Measurements from ENCODE around the gene GSTM4.
"Not testable (repeated sequence)": the region's sequence is repeated elsewhere in the genome, so short reads cannot be mapped to it uniquely, and the experiment has no call there.

GSTM4 gene

DNA sequence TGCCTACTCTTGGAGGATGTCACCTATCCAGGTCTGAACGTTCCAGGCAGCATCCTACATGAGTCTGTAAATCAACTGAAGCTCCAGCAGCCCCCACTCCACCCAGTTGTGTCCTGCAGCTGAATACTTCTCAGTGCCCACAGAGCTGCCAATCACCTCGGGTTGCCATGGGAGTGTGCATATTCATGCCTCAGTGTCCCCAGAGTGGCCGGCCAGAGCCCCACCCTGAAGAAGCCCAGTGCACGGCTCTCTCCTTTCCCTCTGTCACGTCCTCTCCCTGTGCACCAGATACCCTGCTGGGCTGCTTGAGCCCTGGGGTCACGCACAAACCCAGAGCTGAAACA lies 16.1 kb upstream of the GSTM4 start:
- DNase-seq = no peak

DNA sequence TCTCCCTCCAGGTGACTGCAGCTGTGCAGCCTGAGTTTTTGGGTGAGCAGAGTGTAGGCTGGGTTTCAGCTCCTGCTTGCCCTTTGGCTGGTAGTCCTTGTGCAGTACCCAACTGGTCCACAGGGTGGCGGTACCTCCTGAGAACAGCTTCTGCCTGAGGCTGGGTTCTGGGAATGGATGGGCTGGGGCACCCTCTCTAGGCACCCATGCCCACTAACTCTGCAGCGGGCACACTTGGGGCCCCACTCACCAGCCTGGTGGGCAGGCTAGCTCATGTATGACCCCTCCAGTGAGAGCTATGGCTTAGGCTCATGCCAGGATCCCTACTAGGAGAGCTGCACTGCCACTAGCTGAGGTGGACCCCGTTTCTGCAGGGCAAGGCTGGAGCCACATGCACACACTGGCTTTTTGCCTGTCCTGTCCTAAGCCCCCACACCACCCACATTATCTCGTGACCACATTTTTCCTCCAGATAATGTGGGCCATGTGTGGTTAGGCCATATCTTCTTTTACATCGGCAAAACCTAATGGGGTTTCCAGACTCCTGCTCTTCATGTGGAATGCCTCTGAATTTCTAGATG lies 15.5 kb upstream of the GSTM4 start:
- DNase-seq = peak; percentile 87

DNA sequence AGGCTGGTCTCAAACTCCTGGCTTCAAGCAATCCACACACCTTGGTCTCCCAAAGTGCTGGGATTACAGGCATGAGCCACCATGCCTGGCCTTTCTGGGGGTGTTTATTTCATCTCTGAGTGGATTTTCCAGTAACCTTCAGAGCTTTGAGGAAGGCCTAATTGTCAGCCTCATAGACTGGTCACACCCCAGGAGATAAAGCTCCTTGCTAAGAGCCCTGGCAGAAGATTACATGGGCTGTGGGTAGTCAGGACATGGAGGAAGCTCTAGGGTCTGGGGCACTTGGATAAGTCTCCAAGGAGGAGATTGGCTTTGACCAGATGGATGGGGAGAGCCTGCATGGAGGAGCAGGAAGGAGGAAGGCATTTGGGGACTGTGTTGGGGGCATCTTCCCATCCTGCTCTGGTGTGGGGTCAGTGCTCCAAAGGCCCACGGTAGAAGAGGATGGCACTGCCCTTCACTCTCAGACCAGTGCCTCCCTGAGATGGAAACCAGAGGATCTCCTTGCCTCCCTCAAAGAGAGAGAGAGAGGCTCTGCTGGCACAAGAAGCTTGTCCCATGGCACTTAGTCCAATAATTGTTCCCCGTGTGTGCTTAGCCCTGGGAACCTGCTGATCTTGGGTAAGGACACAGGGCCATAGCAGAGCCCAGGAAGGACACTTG lies 14.7 kb upstream of the GSTM4 start:
- DNase-seq = no peak

DNA sequence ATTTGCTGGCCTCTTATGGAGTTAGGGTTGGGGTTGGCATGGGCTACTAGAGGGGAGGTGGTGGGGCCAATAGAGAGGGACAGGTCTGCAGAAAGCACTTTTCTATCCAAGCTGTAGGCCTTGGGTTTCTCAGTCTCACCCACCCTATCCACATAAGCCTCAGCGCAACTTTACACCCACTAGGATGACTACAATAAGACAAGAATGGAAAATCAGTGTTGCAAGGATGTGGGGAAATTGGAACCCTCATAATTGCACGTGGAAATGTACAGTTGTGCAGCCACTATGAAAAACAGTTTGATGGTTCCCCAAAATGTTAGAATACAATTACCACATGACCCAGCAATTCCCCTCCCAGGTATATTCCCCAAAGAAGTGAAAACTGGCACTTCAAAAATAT lies 14.0 kb upstream of the GSTM4 start:
- no peak for DNase-seq

DNA sequence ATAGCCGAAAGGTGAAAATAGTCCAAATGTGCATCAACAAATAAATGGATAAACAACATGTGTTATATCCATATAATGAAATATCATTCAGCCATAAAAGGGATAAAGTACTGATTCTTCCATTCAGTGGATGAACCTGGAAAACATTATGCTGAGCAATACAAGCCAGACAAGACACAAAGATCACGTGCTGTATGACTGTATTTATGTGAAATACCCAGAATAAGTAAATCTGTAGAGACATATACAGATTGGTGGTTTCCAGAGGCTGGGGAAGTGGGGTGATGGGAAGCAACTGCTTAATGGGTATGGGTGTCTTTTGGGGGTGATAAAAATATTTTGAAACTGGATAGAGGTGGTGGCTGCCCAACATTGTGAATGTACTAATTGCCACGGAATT lies 13.3 kb upstream of the GSTM4 start:
- no peak for DNase-seq

DNA sequence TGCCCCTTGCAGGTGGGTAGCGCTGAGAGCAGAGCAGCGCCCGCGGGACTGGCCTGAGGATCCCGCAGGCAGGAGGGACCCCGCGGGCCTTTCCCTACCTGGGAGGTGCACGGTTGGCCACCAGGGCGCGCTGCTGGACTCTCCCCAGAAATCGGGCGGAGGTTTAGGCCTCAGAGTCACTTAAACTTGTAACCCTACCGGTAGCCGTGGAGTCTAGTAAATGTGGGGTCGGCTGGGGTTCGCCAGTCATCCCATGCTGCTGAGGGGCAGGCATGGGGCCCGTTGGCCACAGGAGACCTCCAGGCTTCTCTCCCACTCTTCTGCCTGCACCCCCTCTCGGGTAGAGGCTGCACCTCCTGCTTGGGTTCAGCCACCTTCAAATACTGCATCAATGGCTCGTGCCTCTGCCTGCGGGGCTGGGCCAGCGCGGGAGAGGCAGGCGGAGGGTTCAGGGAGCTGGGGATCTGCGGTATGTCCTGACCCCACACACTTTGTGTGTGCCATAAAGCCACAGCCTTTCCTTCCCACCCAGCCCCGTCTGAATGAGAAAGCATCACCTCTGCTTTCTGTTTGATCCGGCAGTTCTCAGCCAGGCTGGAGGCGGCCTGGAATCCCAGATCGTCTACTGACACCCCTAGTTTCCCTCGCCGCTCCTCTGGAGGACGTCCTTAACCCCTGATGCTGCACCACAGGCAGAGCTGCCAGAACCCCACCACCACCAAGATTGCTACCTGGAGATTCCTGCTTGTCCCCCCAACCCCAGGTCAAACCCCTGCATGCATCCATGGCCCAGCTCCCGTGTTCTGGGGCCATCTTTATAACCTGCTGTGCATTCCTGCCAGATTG lies 12.3 kb upstream of the GSTM4 start:
- peak; percentile 87 for DNase-seq

DNA sequence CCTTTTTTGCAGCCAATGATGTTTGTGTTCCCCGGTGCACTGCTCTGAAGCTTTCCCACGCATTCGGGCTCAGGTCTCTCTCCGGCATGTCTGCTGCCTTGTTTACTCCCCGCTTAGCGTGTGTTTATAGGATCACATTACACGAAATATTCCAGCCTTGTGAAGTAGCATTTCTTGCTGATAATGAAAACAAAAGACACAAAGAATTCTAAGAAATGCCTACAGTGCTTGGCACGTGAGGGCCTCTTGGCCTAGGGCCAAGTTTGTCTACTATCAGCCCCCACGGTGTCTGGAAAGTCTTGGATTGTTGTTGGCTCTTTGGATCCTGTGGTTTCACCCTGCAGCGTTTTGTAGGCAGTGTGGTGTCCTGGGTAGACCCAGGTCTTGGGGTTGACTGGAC lies 11.2 kb upstream of the GSTM4 start:
- DNase-seq = no peak

DNA sequence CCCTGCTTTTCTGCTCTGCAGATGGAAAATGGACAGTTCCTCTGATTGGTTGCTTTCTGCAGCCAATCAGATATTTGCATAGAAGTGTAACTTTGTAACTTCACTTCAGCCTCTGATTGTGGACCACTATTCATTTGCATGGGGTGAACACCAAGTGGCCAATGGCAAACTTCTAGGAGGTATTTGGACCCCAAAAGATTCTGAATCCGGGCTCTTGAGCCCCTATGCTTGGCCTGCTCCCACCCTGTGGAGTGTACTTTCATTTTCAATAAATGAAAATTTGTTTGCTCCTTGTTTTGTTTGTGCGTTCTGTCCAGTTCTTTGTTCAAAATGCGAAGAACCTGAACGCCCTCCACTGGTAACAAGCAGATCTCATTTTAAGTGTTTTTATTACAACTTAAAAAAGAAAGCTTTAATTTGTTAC lies 6.4 kb upstream of the GSTM4 start:
- no peak for DNase-seq

DNA sequence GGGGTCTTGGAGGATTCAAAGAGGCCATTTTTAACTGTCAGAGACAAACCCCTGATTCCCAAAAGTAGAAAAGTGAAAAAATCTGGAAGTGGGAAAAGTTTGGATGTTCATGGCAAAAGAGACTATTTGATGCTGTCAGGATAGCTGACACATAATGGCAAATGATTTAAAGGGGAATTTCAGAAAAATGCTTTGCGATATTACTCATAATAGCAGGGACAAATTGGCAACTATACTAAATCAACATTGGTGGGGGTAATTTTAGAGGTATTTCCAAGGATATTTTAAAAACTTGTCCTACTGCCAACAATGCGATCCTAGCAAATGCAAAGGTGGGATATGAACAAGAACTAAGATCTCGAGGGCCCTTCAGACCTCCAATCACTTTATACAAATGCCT lies 5.3 kb upstream of the GSTM4 start:
- no peak for DNase-seq

DNA sequence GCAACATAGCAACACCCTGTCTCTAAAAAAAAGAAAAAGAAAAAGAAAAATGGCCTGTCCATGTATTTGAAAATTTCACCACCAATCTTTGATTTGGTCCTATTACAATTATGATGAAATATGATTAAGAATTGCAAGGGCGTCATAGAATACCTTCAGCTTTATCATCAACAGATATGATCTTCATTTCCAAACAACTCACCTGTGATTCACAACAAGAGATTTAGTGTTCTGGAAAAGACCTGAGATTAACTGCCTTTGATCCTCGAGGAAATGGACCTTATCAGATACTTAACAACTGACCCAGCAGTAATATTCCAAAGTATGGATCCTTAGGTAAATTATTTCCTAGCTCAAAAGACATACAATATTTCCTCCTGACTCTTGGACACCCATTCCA lies 3.5 kb upstream of the GSTM4 start:
- no peak for DNase-seq

DNA sequence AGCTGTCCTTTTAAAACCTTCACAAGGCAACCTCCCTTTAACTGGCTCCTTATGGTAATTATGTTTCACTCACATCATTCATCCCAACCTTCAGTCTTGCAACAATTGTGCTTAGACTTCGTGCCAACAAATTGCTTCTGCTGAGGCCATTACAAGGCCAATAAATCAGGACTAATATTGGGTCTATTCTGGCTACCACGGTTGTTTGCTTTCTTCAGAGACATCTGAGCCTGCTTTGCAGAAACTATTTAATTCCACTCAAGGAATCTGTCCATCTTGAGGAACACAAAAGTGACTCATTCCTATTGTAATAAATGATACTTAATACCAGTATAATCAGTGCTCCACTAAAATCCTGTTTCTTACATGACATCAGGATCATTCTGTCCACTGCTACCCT lies 2.6 kb upstream of the GSTM4 start:
- no peak for DNase-seq

DNA sequence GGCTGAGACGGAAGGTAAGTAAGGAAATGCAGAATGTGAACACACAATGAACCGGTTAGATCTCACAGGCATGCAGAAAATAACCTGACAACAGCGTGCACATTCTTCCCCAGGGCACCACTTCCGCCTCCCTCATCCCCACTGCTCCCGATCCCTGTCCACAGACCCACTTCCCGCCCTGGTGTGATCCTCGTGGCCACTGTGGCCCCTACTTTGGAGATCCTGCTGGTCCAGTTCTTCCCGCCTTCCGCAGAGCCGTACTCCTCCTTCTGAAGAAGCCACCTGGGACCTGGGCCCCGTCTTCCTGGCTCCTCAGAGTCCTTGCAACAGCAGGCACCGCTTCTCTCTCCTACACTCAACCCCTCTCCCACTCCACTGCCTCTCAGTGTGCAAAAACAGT lies 1.4 kb upstream of the GSTM4 start:
- DNase-seq = no peak

DNA sequence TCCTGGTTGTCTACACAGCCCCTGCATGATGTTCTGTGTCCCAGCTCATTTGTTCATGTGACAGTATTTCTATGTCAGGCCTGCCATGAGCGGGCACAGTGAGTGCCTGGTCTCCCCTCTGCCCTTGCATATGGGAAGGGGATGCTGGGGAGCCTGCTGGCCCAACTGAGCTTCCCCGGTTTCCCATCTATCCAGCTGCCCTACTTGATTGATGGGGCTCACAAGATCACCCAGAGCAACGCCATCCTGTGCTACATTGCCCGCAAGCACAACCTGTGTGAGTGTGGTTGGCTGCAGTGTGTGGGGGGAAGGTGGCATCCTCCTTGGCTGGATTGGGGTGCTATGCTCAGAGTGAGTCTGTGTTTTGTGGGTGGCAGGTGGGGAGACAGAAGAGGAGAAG lies 1.5 kb downstream of the GSTM4 start:
- DNase-seq = no peak

DNA sequence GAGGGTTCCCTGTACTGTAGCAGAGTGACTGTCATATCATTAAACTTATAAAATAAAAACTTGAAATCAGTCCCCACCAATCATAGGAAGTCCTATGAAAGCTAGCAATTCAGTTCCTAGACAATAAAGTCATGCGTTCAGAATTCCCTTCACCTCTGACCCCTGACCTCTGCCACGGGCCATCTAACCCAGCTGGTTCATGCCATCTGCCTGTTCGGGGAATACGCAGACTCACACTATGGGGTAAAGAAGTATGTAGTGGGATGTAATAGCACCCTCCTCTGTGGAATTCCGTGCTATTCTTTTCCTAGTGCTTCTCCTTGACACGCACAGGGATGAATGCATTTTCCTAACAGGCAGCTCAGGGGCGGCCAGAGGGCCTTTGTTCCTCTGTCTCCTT lies 2.1 kb downstream of the GSTM4 start:
- no peak for DNase-seq

DNA sequence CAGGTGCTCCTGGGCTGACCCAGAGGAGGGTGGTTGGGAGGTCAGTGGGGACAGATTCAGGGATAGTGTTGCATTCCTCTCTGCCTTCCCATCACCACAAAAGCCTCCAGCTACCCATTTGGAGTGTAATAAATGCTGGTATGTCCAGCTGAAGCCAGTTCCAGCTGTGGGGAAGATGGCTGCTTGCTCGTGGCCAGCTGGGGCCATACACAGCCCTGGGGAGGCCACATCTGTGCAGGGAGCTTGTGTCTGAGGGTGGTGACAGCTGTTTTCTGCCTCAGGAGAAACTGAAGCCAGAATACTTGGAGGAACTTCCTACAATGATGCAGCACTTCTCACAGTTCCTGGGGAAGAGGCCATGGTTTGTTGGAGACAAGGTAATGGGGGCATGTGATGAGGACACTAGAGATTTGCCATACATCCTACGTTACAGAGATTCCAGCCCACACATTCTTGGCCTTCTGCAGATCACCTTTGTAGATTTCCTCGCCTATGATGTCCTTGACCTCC lies 2.7 kb downstream of the GSTM4 start:
- no peak for DNase-seq

DNA sequence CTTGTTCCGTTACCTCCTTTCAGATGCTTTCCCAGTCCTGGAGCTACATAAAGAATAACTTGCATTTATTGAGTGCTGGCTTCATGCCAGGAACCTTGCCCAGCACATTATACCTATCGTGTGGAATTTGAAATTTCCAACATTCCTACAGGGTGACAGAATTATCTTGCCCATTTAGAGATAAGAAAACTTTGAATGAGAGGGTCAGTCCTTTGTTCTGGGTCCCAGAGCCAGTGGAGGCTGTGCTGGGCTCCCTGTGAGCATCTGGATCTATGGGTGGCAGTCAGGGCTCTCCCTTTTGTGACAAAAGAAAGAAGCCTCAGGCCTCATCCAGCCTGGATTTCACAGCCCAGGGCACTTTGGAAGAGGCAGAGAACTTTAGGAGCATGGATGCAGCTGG lies 3.2 kb downstream of the GSTM4 start:
- no peak for DNase-seq

DNA sequence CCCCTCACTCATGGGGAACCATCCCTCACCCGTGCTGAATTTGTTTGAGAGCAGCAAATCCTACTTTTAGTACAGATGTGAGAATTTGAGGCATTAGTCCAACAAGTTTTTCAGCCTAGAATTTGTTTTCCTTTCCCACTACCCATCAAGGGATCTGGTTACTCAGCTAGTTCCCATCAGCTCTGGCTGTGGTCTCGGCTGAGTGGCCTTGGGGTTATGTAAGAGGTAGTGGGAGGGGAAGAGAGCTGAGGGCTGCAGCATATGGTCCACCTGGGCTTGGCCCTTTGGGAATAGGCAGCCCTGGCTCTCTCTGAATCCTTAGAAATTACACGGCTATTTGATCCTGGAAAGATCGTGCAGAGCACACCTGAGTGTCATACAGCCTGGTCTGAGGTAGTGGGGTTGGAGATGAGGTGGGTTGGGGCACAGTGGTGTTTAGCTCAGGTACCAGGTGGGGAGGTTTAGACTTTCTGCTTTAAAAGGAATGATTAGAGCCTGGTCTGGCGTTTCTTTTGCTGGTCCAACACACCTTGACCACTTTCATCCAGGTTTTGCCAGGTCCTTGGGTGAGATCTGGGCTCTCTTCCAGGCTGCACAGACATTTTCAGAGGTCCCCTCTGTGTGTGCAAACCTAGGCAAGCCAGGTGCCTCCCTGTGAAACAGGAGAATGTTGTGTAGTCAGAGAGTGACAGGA lies 4.2 kb downstream of the GSTM4 start:
- DNase-seq = no peak

DNA sequence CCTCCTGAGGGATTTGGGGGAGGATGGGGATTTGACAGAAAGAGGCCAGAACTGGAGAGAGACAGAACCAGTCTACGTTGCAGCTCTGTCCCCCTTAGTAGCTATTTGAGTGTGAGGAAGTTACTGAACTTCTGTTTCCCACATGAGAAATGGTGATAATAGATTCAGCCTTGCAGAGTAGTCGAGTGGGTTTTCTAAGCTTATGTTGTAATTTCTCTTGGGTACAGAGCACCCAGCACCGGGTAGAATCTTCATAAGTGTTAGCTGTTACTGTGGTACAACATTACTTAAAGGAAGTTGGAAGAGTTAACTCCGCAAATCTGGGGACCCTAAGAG lies 4.8 kb downstream of the GSTM4 start:
- DNase-seq = not testable (repeated sequence)

DNA sequence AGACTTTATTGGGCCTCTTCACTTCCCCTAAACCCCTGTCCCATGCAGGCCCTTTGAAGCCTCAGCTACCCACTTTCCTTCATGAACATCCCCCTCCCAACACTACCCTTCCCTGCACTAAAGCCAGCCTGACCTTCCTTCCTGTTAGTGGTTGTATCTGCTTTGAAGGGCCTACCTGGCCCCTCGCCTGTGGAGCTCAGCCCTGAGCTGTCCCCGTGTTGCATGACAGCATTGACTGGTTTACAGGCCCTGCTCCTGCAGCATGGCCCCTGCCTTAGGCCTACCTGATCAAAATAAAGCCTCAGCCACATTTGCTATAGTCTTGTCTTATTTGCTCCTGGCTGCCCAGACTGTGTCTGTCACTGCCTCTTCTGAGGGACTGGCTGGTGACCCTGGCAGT lies 5.5 kb downstream of the GSTM4 start:
- no peak for DNase-seq

DNA sequence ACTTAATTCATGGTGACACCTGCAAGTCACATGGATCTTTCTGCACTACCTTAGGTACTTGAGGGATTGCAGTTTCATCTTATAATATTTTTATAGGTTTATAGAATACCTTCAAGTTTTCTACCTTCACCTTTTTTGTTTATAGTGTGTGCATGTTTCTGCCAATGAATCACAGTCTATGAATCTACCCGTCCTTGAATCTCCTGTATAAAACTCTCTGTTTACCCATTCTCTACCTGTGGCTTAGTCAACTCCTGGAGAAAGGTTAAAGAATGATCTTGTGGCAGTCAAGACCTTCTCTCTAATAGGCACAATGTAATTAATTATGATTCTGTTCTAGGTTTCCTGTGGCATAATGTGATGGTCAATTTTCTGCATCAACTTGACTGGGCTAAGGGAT lies 8.8 kb downstream of the GSTM4 start:
- DNase-seq = no peak

DNA sequence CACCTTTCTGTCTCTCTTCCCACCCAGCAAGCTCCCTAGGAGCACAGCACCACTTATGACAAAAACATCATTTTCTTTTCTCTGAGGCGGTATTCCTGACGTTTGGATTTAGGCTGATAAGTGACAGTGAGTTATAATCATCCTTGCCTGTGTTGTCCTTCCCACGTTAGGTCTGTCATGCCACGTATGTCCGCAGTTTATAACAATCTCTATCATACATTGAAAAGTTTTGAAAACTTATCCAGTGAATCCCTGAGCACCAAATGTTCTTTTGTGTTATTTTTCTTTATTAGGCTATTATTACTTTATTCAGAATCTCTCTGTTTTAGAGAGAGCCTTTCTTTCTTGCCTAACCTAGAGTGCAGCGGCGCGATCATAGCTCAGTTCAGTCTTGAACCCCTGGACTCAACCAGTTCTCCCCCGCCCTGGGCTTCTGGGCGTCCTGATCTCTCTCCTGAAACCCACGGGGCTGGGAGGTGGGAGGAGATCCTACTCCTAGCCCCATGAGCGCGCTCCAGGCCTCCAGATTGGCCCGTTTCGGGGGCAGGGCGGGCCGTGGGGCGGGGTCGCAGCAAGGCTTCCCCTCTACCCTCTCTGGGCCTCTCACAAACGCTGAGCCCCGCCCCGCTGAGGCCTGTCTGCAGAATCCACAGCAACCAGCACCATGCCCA lies 11.7 kb downstream of the GSTM4 start, which contains the start of gene GSTM2:
GSTM2 (plus strand) TSS at position 606 of the 671 bp plus-strand sequence; CDS start at position 665, 59 bp downstream.
- peak; percentile 84 for DNase-seq

DNA sequence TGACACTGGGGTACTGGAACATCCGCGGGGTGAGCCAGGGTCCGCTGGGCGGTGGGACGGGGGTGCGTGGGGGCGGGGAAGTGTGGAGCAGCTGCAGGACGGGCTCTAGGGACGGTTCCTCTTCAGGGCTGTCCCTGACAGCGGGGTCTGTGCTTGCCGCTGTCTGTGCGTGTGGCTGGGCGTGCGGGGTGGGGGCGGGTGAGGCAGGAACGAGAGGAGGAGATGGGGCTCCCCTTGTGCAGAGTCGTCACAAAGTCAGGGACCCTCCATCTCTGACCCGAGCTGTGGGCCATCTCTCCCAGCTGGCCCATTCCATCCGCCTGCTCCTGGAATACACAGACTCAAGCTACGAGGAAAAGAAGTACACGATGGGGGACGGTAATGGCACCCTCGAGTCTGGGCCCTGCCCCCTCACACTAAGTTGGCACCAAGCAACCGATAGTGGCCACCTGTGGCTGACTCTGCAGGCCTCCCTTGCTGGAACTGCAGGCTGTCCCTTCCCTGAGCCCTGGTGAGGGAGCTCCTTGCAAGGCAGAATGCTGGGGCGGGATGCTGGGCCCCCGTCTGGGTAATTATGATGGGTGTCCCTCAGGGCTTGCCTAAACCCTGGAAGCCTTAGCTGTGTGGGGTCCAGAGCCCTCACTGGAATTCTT lies 12.3 kb downstream of the GSTM4 start:
- no peak for DNase-seq

Measured in stimulated activated CD4-positive, alpha-beta T cell treated with anti-CD3 and anti-CD28 coated beads, Interleukin-1b, Interleukin-23, amount 100 ng/mL, for 48 hours (primary cell).